K562 (cell line): Measurements from ENCODE around the gene INMT.
A peak's percentile ranks its signal among the peaks of the same experiment; 100 is the strongest.

Experiments used
- ARHGAP35 ChIP-seq: fragments of 450-650 bp; IDR thresholded peaks from 2 replicates; pipeline ENCODE4 v1.6.1; 2018; ENCODE audit not compliant: partially characterized antibody
- DNMT1 ChIP-seq: fragments of 450-650 bp; IDR thresholded peaks from 2 replicates; pipeline ENCODE4 v1.6.1; 2016; ENCODE audit warnings: antibody characterized with exemption, mild to moderate bottlenecking
- GATAD2A ChIP-seq: fragments of 450-650 bp; IDR thresholded peaks from 2 replicates; pipeline ENCODE4 v1.6.1; 2017
- HNRNPK ChIP-seq: fragments of 200-400 bp; formaldehyde crosslinking; IDR thresholded peaks from one replicate; pipeline ENCODE4 v1.6.1; 2018; ENCODE audit warnings: mild to moderate bottlenecking, low read depth, low read length; ENCODE audit not compliant: poor library complexity, severe bottlenecking
- TAF1 ChIP-seq: IDR thresholded peaks from 2 replicates; pipeline ENCODE4 v1.6.1; 2011; ENCODE audit warnings: mild to moderate bottlenecking, low read length, moderate library complexity; ENCODE audit not compliant: insufficient read depth, control insufficient read depth, severe bottlenecking; ENCODE audit errors: extremely low read depth
- TF ChIP-seq, protein P1 (sequence below): sonication (generic); IDR thresholded peaks from 2 replicates; pipeline ENCODE4 v1.6.1; 2016
- TF ChIP-seq, protein P2 (sequence below), 3 experiments: IDR thresholded peaks in 2 of 3; conservative IDR thresholded peaks in 1 of 3; 2 replicates each; pipeline ENCODE4 v1.5.1; 2011 to 2012; ENCODE audit warnings: low read length in 3 of 3, mild to moderate bottlenecking in 3 of 3, control low read depth in 2 of 3, improper control_type of control experiment in 1 of 3, inconsistent platforms in 1 of 3, low read depth in 1 of 3, mixed read lengths in 1 of 3, moderate library complexity in 1 of 3; ENCODE audit not compliant: insufficient read depth in 2 of 3
- TF ChIP-seq, protein P3 (sequence below): IDR thresholded peaks from 3 replicates; pipeline ENCODE4 v1.6.1; 2011; ENCODE audit warnings: borderline replicate concordance, mild to moderate bottlenecking, moderate library complexity; ENCODE audit not compliant: insufficient read length; ENCODE audit errors: extremely low read depth
- TF ChIP-seq, protein P4 (sequence below): sonication (generic); formaldehyde crosslinking; IDR thresholded peaks from 2 replicates; pipeline ENCODE4 v1.8.1; 2023; ENCODE audit warnings: mild to moderate bottlenecking, missing genetic modification reagents

DNA sequence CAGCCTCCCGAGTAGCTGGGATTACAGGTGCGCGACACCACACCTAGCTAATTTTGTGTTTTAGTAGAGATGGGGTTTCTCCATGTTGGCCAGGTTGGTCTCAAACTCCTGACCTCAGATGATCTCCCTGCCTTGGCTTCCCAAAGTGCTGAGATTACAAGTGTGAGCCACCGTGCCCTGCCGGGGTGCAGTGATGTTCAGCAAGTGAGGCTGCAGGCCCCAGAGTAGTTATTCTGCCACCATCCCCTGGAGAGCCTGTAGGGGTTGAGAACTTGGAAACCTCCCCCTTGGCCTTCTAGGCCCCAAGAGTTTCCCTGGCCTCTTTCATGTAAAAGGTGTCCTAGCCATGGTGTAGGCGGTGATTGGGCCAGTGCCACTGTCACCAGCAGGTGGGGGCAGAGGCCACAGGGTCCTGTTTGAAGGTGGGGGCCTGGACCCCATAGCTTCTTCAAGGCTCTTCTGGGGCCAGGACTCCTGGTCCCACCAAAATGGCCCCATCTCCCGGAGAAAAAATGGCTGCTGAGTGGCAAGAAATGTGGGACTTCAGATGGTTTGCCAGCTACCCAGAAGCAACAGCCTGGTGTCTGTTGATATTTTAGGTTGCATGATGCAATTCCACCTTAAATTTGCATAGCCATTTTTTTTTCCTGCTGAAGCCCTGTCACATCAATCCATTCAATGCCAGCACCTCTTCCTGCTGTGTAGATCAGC is 25.5 kb upstream of the INMT start:
- TF ChIP-seq, protein P1, sequence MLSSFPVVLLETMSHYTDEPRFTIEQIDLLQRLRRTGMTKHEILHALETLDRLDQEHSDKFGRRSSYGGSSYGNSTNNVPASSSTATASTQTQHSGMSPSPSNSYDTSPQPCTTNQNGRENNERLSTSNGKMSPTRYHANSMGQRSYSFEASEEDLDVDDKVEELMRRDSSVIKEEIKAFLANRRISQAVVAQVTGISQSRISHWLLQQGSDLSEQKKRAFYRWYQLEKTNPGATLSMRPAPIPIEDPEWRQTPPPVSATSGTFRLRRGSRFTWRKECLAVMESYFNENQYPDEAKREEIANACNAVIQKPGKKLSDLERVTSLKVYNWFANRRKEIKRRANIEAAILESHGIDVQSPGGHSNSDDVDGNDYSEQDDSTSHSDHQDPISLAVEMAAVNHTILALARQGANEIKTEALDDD: no peak
- TF ChIP-seq GATAD2A (no peak), TAF1 (no peak), HNRNPK (no peak), DNMT1 (no peak), ARHGAP35 (no peak)
- TF ChIP-seq, protein P2, sequence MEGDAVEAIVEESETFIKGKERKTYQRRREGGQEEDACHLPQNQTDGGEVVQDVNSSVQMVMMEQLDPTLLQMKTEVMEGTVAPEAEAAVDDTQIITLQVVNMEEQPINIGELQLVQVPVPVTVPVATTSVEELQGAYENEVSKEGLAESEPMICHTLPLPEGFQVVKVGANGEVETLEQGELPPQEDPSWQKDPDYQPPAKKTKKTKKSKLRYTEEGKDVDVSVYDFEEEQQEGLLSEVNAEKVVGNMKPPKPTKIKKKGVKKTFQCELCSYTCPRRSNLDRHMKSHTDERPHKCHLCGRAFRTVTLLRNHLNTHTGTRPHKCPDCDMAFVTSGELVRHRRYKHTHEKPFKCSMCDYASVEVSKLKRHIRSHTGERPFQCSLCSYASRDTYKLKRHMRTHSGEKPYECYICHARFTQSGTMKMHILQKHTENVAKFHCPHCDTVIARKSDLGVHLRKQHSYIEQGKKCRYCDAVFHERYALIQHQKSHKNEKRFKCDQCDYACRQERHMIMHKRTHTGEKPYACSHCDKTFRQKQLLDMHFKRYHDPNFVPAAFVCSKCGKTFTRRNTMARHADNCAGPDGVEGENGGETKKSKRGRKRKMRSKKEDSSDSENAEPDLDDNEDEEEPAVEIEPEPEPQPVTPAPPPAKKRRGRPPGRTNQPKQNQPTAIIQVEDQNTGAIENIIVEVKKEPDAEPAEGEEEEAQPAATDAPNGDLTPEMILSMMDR (IDR thresholded peaks at IDR 0.05 in 2 of 3, conservative IDR thresholded peaks at IDR 0.05 in 1 of 3; ENCODE audit: insufficient read depth in 2 of 3, low read depth in 1 of 3, low read length in 3 of 3): 0 out of 6 replicates have a peak, but pooled peaks of 2 of the 3 experiments have one; percentile 4 to 17
- TF ChIP-seq, protein P3, sequence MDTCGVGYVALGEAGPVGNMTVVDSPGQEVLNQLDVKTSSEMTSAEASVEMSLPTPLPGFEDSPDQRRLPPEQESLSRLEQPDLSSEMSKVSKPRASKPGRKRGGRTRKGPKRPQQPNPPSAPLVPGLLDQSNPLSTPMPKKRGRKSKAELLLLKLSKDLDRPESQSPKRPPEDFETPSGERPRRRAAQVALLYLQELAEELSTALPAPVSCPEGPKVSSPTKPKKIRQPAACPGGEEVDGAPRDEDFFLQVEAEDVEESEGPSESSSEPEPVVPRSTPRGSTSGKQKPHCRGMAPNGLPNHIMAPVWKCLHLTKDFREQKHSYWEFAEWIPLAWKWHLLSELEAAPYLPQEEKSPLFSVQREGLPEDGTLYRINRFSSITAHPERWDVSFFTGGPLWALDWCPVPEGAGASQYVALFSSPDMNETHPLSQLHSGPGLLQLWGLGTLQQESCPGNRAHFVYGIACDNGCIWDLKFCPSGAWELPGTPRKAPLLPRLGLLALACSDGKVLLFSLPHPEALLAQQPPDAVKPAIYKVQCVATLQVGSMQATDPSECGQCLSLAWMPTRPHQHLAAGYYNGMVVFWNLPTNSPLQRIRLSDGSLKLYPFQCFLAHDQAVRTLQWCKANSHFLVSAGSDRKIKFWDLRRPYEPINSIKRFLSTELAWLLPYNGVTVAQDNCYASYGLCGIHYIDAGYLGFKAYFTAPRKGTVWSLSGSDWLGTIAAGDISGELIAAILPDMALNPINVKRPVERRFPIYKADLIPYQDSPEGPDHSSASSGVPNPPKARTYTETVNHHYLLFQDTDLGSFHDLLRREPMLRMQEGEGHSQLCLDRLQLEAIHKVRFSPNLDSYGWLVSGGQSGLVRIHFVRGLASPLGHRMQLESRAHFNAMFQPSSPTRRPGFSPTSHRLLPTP: no peak
- TF ChIP-seq, protein P4, sequence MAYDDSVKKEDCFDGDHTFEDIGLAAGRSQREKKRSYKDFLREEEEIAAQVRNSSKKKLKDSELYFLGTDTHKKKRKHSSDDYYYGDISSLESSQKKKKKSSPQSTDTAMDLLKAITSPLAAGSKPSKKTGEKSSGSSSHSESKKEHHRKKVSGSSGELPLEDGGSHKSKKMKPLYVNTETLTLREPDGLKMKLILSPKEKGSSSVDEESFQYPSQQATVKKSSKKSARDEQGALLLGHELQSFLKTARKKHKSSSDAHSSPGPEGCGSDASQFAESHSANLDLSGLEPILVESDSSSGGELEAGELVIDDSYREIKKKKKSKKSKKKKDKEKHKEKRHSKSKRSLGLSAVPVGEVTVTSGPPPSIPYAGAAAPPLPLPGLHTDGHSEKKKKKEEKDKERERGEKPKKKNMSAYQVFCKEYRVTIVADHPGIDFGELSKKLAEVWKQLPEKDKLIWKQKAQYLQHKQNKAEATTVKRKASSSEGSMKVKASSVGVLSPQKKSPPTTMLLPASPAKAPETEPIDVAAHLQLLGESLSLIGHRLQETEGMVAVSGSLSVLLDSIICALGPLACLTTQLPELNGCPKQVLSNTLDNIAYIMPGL (CRISPR knock-in tag): no peak
